Astrocyte of the spinal cord (primary cell): ENCODE data around the gene PPP1R14D.
"Not testable (repeated sequence)": the region's sequence is repeated elsewhere in the genome, so short reads cannot be mapped to it uniquely, and the experiment has no call there.

ENCODE experiments used
- DNase-seq: peaks from one replicate; pipeline ENCODE4 v3.0.0; 2011; ENCODE audit warnings: low read depth, low spot score
- H3K4me3 ChIP-seq: 2 replicates; pipeline ENCODE4 v1.5.1; 2011; ENCODE audit warnings: low read depth, mild to moderate bottlenecking, low read length, moderate library complexity
- CTCF ChIP-seq: IDR thresholded peaks from 2 replicates; pipeline ENCODE4 v1.5.1; 2012; ENCODE audit warnings: low read depth, mild to moderate bottlenecking, low read length, inconsistent platforms
- in situ Hi-C: cut with HindIII; loops from 2 replicates; pipeline ENCODE4 v1.10.0; 2017; ENCODE audit warnings: low sequenced_read_pairs

PPP1R14D gene

GRCh38 chr15:40871749-40872617, 43.5 kb upstream of the PPP1R14D start:
- no peak for DNase-seq
- in situ Hi-C loops: no loop called here
- no peak overlapping the region for H3K4me3 ChIP-seq
- TF ChIP-seq CTCF: no peak

- no peak for DNase-seq
- in situ Hi-C loops: no loop called here
- no peak for TF ChIP-seq CTCF
- H3K4me3 ChIP-seq: no peak overlapping the region
Observed at GRCh38 chr15:40870716-40871115, 42.2 kb upstream of the PPP1R14D start.

GRCh38 chr15:40869686-40870085, 41.2 kb upstream of the PPP1R14D start:
- no peak overlapping the region for H3K4me3 ChIP-seq
- TF ChIP-seq CTCF: no peak
- DNase-seq: no peak
- in situ Hi-C loops: no loop called here

- no peak for TF ChIP-seq CTCF
- DNase-seq: no peak
- no peak overlapping the region for H3K4me3 ChIP-seq
- in situ Hi-C loops: no loop called here
Observed at GRCh38 chr15:40867199-40867598, 38.7 kb upstream of the PPP1R14D start.

- H3K4me3 ChIP-seq: no peak overlapping the region
- in situ Hi-C loops: no loop called here
- TF ChIP-seq CTCF: no peak
- no peak for DNase-seq
Observed at GRCh38 chr15:40863660-40864270, 35.3 kb upstream of the PPP1R14D start.

GRCh38 chr15:40861147-40861546, 32.6 kb upstream of the PPP1R14D start:
- H3K4me3 ChIP-seq, DNase-seq, in situ Hi-C loops: not testable (repeated sequence)

GRCh38 chr15:40859206-40859851, 30.8 kb upstream of the PPP1R14D start:
- DNase-seq: peak; percentile 73

More at GRCh38 chr15:40859206-40859851, 30.8 kb upstream of the PPP1R14D start:
- in situ Hi-C loops: no loop called here
- peak; percentile 92 for TF ChIP-seq CTCF
- H3K4me3 ChIP-seq: no peak overlapping the region
